T-helper 2 cell treated with Interferon-gamma antibody and Interleukin-4, amounts not matched to agents 5 μg/mL and 100 μg/mL, for 36 hours (primary cell): ENCODE data around the gene SENP1.

Experiments used
- DNase-seq: peaks from one replicate; pipeline ENCODE4 v3.0.0; 2021; ENCODE audit warnings: low spot score
- H3K27ac Mint-ChIP-seq: one replicate; pipeline ENCODE4 v1.8.0; 2021; ENCODE audit warnings: mild to moderate bottlenecking, mixed read lengths
- H3K27me3 Mint-ChIP-seq: one replicate; pipeline ENCODE4 v1.8.0; 2021; ENCODE audit warnings: low read depth, mixed read lengths
- H3K36me3 Mint-ChIP-seq: one replicate; pipeline ENCODE4 v1.8.0; 2021; ENCODE audit warnings: low read depth, mixed read lengths
- H3K4me1 Mint-ChIP-seq: one replicate; pipeline ENCODE4 v1.8.0; 2021; ENCODE audit warnings: low read depth, mixed read lengths
- H3K4me3 Mint-ChIP-seq: one replicate; pipeline ENCODE4 v1.8.0; 2022; ENCODE audit warnings: mild to moderate bottlenecking, moderate library complexity, mixed read lengths
- H3K9me3 Mint-ChIP-seq: one replicate; pipeline ENCODE4 v1.8.0; 2021; ENCODE audit warnings: mixed read lengths

Gene SENP1

DNA sequence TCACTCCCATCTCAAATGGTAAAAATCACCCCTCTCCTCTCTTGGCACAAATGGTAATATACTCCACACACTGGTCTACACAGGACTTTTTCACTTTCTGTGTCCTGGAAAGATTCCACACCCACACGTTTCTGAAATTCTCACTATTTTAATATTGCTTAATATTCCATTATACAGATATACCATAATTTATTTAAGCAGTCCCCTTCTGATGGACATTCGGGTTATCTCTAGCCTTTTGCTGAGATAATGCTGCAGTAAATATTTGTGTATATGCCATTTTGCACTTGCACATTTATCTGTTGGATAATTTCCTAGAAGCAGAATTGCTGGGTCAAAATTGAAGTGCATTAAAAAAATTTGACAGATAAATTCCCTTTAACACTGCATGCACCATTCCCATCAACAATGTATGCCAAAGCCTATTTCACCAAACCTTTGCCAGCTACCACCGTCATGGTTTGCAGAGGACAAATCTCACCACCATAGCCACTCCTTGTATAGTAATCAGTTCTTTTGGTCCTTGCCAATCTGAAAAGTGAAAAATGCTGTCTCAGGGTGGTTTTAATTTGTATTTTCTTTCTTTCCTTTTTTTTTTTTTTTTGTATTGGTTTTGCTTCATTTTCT is 86.1 kb downstream of the SENP1 start:
- H3K4me3 Mint-ChIP-seq = no peak overlapping the region
- H3K9me3 Mint-ChIP-seq = no peaks in the 10 kb centered on the region
- peaks cover 42% of the 10 kb centered on the region for H3K27me3 Mint-ChIP-seq
- H3K4me1 Mint-ChIP-seq = peaks cover 1% of the 10 kb centered on the region
- no peak overlapping the region for H3K27ac Mint-ChIP-seq
- no peak for DNase-seq
- no peaks in the 10 kb centered on the region for H3K36me3 Mint-ChIP-seq

GRCh38 chr12:48018618-48018995 is 87.3 kb downstream of the SENP1 start:
- Mint-ChIP-seq H3K27ac (no peak overlapping the region), H3K4me3 (no peak overlapping the region), H3K9me3 (no peaks in the 10 kb centered on the region), H3K4me1 (no peaks in the 10 kb centered on the region), H3K36me3 (no peaks in the 10 kb centered on the region), H3K27me3 (peaks cover 44% of the 10 kb centered on the region)
- DNase-seq = no peak

GRCh38 chr12:48017921-48018617 is 87.8 kb downstream of the SENP1 start:
- no peaks in the 10 kb centered on the region for H3K4me1 Mint-ChIP-seq
- no peak for DNase-seq
- no peak overlapping the region for H3K4me3 Mint-ChIP-seq
- H3K27ac Mint-ChIP-seq = no peak overlapping the region
- no peaks in the 10 kb centered on the region for H3K36me3 Mint-ChIP-seq
- H3K27me3 Mint-ChIP-seq = peaks cover 42% of the 10 kb centered on the region
- H3K9me3 Mint-ChIP-seq = no peaks in the 10 kb centered on the region

DNA sequence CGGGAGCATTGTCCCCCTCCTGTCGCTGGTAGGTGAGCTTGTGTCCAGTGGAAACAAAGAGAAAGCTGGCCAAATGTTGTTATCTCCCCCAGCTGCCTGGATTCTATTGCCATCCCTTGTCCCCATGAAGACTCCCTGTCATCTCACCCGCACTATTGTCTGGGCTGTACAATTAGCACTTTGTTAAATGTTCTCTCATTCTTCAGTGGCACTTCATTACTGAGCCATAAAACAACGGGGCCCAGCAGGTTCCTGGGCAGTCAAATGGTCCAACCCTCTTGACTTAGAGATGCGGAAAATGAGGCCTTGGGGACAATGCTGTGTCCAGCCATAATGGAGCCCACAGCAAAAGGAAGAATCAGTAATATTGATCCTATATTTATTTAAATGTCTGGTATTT is 88.4 kb downstream of the SENP1 start:
- no peaks in the 10 kb centered on the region for H3K4me1 Mint-ChIP-seq
- H3K4me3 Mint-ChIP-seq = no peak overlapping the region
- no peak for DNase-seq
- H3K36me3 Mint-ChIP-seq = no peaks in the 10 kb centered on the region
- H3K27me3 Mint-ChIP-seq = peaks cover 46% of the 10 kb centered on the region
- no peak overlapping the region for H3K27ac Mint-ChIP-seq
- H3K9me3 Mint-ChIP-seq = no peaks in the 10 kb centered on the region

DNA sequence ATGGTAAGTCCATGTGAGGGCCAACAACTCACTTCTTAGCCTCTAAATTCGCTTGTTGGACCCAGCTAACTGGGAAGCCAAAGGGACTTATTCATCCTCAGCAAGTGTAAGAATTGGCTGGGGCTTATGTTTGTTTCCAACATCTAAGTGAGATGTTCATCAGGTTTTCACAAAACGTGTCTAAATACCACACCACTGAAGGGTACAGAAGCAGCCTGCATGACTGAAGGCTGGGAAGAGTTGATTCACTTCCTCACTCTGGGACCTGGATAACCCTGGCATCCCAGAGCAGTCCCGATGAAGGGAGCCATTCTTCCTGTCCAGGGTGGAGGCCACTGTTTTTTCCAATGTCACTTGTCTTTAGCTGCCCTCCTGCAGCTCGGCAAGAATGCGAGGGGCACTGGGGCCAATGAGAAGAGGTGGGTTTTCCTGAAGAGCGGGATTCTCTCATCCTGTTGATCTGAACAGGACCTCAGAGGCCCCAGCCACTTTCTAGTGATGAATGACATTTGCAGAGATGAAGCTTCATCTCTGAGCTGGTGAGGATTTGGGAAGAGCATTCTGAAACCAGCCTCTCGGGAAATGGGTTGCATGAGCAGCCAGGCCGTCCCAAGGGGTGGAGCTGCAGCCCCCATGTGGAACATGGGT is 89.4 kb downstream of the SENP1 start:
- Mint-ChIP-seq H3K9me3 (no peaks in the 10 kb centered on the region), H3K4me1 (no peaks in the 10 kb centered on the region), H3K27ac (no peak overlapping the region), H3K27me3 (peaks cover 47% of the 10 kb centered on the region), H3K36me3 (no peaks in the 10 kb centered on the region), H3K4me3 (no peak overlapping the region)
- no peak for DNase-seq

DNA sequence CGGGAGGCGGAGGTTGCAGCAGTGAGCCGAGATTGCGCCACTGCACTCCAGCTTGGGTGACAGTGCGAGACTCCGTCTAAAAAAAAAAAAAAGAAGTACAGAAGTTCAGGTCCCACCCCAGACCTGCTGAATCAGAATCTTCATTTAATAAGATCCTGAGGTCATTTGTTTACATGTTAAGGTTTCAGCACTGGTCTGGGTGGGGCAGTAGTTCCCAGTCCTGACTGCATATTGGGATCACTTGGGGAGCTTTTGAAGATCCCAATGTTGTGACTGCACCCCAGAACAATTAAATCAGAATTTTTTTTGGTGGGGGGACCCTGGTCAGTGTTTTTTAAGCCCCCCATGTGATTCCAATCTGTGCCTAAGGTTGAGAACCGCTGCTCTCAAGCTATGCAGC is 89.9 kb downstream of the SENP1 start:
- Mint-ChIP-seq H3K4me1 (no peaks in the 10 kb centered on the region), H3K9me3 (no peaks in the 10 kb centered on the region), H3K27ac (no peak overlapping the region), H3K4me3 (no peak overlapping the region), H3K36me3 (no peaks in the 10 kb centered on the region), H3K27me3 (peaks cover 49% of the 10 kb centered on the region)
- DNase-seq = no peak

DNA sequence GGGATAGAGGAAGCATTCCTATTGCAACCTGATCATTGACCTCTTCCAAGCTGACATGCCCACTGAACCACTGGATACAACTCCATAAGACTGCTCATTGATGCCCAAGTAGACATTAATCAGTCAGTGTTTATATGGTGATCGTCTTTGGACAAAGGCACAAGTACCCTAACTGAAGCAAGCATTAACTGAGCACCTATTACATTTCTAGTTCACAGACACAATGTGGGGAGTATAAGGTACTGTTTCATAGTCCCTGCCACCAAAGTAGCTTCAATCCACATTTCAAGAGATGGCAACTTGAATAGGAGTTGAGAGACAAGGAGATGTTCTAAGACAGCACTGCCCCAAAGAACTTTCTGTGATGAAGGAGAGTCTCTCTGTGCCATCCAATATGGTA is 90.8 kb downstream of the SENP1 start:
- Mint-ChIP-seq H3K4me1 (no peaks in the 10 kb centered on the region), H3K27ac (no peak overlapping the region), H3K27me3 (peaks cover 52% of the 10 kb centered on the region), H3K9me3 (no peaks in the 10 kb centered on the region), H3K36me3 (no peaks in the 10 kb centered on the region), H3K4me3 (no peak overlapping the region)
- no peak for DNase-seq

DNA sequence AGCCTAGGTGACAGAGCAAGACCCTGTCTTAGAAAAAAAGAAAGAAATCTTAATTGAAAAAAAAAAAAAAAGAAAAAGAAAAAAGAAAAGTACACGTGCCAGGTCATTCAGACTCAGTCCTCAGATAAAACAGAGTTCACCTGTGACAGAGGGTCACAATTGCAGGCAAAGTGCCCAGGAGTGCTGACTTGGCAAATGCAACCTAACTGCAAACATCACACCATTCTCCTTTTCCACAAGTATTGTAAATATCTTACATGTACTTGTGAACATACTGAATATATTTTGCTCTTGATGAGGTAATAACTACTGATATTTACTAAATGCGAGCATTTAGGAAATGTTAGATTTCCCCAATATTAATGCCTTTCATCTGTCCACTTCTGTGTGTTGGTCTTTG is 92.6 kb downstream of the SENP1 start:
- Mint-ChIP-seq H3K4me1 (no peaks in the 10 kb centered on the region), H3K27ac (no peak overlapping the region), H3K4me3 (no peak overlapping the region), H3K9me3 (no peaks in the 10 kb centered on the region), H3K27me3 (peaks cover 57% of the 10 kb centered on the region), H3K36me3 (no peaks in the 10 kb centered on the region)
- DNase-seq = no peak

DNA sequence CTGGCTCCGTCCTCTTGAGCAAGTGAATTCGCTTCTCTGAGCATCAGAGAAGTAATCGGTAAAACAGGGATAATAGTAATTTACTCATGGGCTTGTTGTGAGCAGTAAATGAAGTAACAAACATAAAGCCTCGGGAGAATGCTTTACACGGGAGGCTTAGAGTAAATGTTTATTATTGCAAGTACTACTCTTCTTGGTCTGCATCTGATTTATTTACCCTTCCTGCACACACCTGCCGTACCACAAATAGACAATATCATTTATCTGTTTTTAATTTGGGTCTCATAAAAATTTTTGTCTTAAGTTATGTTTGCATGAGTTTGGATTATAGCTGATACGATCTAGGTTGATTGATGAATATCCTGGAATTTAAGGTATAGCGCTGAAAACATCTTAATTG is 93.8 kb downstream of the SENP1 start:
- H3K4me1 Mint-ChIP-seq = no peaks in the 10 kb centered on the region
- no peaks in the 10 kb centered on the region for H3K36me3 Mint-ChIP-seq

GRCh38 chr12:48010366-48010970 is 95.4 kb downstream of the SENP1 start:
- Mint-ChIP-seq H3K27ac (no peak overlapping the region), H3K27me3 (peaks cover 73% of the 10 kb centered on the region), H3K4me3 (no peak overlapping the region), H3K4me1 (no peaks in the 10 kb centered on the region), H3K36me3 (no peaks in the 10 kb centered on the region), H3K9me3 (no peaks in the 10 kb centered on the region)
- no peak for DNase-seq

More for the DNA sequence above, 93.8 kb downstream of the SENP1 start:
- Mint-ChIP-seq H3K9me3 (no peaks in the 10 kb centered on the region), H3K27me3 (peaks cover 62% of the 10 kb centered on the region), H3K27ac (no peak overlapping the region), H3K4me3 (no peak overlapping the region)
- no peak for DNase-seq

DNA sequence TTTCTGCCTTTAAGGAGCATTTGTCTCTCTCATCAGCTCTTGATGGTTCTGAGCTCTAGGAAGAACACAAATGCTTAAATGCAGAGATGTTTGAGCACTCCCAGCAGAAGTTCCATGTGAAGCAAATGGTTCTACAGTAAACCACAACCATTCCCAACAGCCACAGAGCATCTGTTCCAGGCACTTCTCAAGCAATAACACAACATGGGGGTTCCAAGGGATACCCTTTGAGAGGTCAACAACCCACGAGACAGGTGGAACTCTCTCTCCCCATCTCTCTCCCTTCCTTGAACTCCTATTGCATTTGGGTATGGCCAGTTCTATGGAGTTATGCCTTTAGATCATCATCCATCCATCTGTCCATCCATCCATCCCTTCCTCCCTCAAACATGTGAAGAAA is 96.4 kb downstream of the SENP1 start:
- Mint-ChIP-seq H3K36me3 (no peaks in the 10 kb centered on the region), H3K27ac (no peak overlapping the region), H3K27me3 (peaks cover 76% of the 10 kb centered on the region)

DNA sequence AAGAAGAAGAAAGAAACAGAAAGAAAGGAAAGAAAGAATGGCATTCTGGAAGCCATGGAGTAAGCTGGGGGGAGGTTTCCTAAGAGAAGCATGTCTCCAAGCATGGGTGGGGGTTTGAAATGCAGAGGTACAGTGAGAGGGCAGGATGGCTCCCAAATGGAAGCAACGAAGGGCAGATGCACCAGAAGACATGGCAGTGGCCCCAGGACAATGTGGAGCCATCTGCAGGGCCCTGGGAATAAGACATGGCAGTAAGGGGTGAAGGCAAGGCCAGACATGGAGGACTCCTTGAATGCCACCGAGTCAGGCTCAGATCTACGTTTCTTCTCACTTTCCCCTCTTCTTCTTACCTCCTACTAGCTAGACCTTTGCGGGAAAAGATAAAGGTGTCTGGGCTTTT is 96.9 kb downstream of the SENP1 start:
- Mint-ChIP-seq H3K4me1 (no peaks in the 10 kb centered on the region), H3K36me3 (no peaks in the 10 kb centered on the region), H3K27me3 (peaks cover 76% of the 10 kb centered on the region), H3K4me3 (no peak overlapping the region), H3K9me3 (no peaks in the 10 kb centered on the region), H3K27ac (no peak overlapping the region)
- no peak for DNase-seq

More for the DNA sequence above, 96.4 kb downstream of the SENP1 start:
- no peak for DNase-seq
- H3K4me3 Mint-ChIP-seq = no peak overlapping the region
- H3K4me1 Mint-ChIP-seq = no peaks in the 10 kb centered on the region
- H3K9me3 Mint-ChIP-seq = no peaks in the 10 kb centered on the region

DNA sequence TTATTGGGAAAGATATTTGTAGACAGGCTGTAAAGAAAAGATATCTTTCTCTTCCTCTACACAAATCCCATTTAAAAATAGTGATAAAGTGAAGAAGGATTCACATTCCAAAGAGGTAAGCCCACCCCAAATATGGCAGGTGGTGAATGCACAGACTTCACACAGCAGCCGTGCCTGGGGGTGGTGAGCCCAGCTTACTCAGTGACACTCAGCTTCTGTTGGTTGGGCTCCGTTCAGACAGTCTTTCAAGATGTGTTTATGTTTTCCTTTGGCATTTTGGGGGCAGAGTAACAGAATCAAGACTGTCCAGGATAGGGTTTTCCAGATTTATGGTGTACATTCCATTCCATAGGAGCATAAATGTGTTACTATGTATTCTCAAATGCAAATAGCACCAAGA is 97.5 kb downstream of the SENP1 start:
- DNase-seq = no peak
- peaks cover 82% of the 10 kb centered on the region for H3K27me3 Mint-ChIP-seq
- no peaks in the 10 kb centered on the region for H3K36me3 Mint-ChIP-seq
- H3K27ac Mint-ChIP-seq = no peak overlapping the region
- peaks cover 4% of the 10 kb centered on the region for H3K4me1 Mint-ChIP-seq
- H3K9me3 Mint-ChIP-seq = no peaks in the 10 kb centered on the region
- H3K4me3 Mint-ChIP-seq = no peak overlapping the region

DNA sequence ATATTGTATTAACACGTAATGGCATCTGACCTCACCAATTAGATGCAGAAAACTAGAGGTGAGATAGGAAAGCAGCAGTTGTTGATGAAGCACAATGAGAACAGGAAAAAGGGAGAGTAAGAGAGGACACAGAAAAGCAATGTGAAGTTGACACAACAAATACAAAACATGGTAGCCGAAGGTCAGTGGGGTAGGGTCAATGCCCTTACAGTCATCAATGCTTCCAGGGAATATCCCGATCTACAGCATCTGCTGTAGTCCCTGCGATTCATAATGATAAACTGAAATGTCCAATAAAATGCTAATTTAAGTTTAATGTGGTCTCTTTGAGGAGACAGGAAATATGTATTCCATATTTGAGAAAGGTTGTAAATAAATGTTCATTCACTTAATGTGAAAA is 98.7 kb downstream of the SENP1 start:
- Mint-ChIP-seq H3K4me1 (peaks cover 12% of the 10 kb centered on the region), H3K9me3 (no peaks in the 10 kb centered on the region), H3K27me3 (peaks cover 85% of the 10 kb centered on the region), H3K36me3 (no peaks in the 10 kb centered on the region), H3K4me3 (no peak overlapping the region), H3K27ac (no peak overlapping the region)
- no peak for DNase-seq
